BLaER1 treated with 17β-estradiol and CSF1 and Interleukin-3, amounts not matched to agents 10 nM and 100 nM (cell line): ENCODE results near the gene PHC1.
A peak's percentile ranks its signal among the peaks of the same experiment; 100 is the strongest.
"Not testable (repeated sequence)": the region's sequence is repeated elsewhere in the genome, so short reads cannot be mapped to it uniquely, and the experiment has no call there.

ENCODE experiments used
- H3K27ac ChIP-seq, 11 experiments: shearing (Covaris generic); formaldehyde crosslinking; 2 replicates each; pipeline ENCODE4 v1.8.1; 2022
- H3K27me3 ChIP-seq, 11 experiments: shearing (Covaris generic); formaldehyde crosslinking; 2 replicates each; pipeline ENCODE4 v1.8.1; 2022
- H3K36me3 ChIP-seq, 11 experiments: shearing (Covaris generic); formaldehyde crosslinking; 2 replicates each; pipeline ENCODE4 v1.8.1; 2022
- H3K4me1 ChIP-seq, 10 experiments: shearing (Covaris generic); formaldehyde crosslinking; 2 replicates each; pipeline ENCODE4 v1.8.1; 2022
- H3K4me2 ChIP-seq, 11 experiments: shearing (Covaris generic); formaldehyde crosslinking; 2 replicates each; pipeline ENCODE4 v1.8.1; 2022
- H3K4me3 ChIP-seq, 10 experiments: shearing (Covaris generic); formaldehyde crosslinking; 2 replicates each; pipeline ENCODE4 v1.8.1; 2022
- H3K9ac ChIP-seq, 11 experiments: shearing (Covaris generic); formaldehyde crosslinking; 2 replicates each; pipeline ENCODE4 v1.8.1; 2022
- H3K9me3 ChIP-seq, 11 experiments: shearing (Covaris generic); formaldehyde crosslinking; replicated peaks in 1 of 11; 2 replicates each; pipeline ENCODE4 v1.8.1; 2022
- H4K20me1 ChIP-seq, 11 experiments: shearing (Covaris generic); formaldehyde crosslinking; 2 replicates each; pipeline ENCODE4 v1.8.1; 2022
- Cebpa-rat ChIP-seq, 11 experiments: shearing (Covaris generic); IDR thresholded peaks; 2 replicates each; pipeline ENCODE4 v1.8.1; 2022

PHC1 gene

GRCh38 chr12:8890313-8891085 lies 23.8 kb upstream of the PHC1 start:
- peak overlapping the region; percentile 39 to 71 (median 67); a peak in 21 of 22 replicates for H3K4me2 ChIP-seq
- H3K9me3 ChIP-seq, result peaks cover 0 to 17% (median 9%) of the 10 kb centered on the region in 11 experiments; a peak in 9 of 22 replicates
- no peaks in the 10 kb centered on the region; a peak in 1 of 20 replicates for H3K4me1 ChIP-seq
- H3K9ac ChIP-seq, result peak overlapping the region; percentile 41 to 79 (median 72); a peak in 21 of 22 replicates
- H3K4me3 ChIP-seq, result peak overlapping the region; percentile 49 to 68 (median 52); a peak in 19 of 20 replicates
- no peaks in the 10 kb centered on the region for H3K27me3 ChIP-seq
- peak overlapping the region in 6 of 11 experiments; percentile 18 to 59 (median 38); a peak in 8 of 22 replicates for H3K27ac ChIP-seq
- H3K36me3 ChIP-seq, result peaks cover 0 to 7% (median 0%) of the 10 kb centered on the region in 11 experiments; a peak in 1 of 22 replicates
- no peaks in the 10 kb centered on the region for H4K20me1 ChIP-seq
- TF ChIP-seq Cebpa-rat (IDR thresholded peaks at IDR 0.05), result peak in 2 of 11 experiments; percentile 9 to 32; a peak in 1 of 22 replicates

- Histone ChIP-seq H4K20me1 (no peaks in the 10 kb centered on the region), H3K27ac (no peak overlapping the region), H3K36me3 (0 out of 22 replicates have a peak, but pooled peaks cover 0 to under 1% (median 0%) of the 10 kb centered on the region in 11 experiments), H3K9me3 (peaks cover 3 to 21% (median 16%) of the 10 kb centered on the region in 11 experiments; a peak in 15 of 22 replicates), H3K9ac (no peak overlapping the region), H3K27me3 (no peaks in the 10 kb centered on the region), H3K4me1 (peaks cover 0 to 3% (median 0%) of the 10 kb centered on the region in 10 experiments; a peak in 3 of 20 replicates), H3K4me2 (no peak overlapping the region), H3K4me3 (no peak overlapping the region)
- TF ChIP-seq Cebpa-rat (IDR thresholded peaks at IDR 0.05), result no peak
Observed at GRCh38 chr12:8891976-8892375, 22.3 kb upstream of the PHC1 start.

GRCh38 chr12:8894378-8894777 lies 19.9 kb upstream of the PHC1 start:
- H3K4me2 ChIP-seq, result no peak overlapping the region
- H3K4me3 ChIP-seq, result no peak overlapping the region
- H3K9me3 ChIP-seq, result peaks cover 3 to 33% (median 18%) of the 10 kb centered on the region in 11 experiments; a peak in 14 of 22 replicates
- H3K27ac ChIP-seq, result no peak overlapping the region
- no peaks in the 10 kb centered on the region for H3K36me3 ChIP-seq
- H3K4me1 ChIP-seq, result peaks cover 0 to 26% (median 0%) of the 10 kb centered on the region in 10 experiments; a peak in 4 of 20 replicates
- no peaks in the 10 kb centered on the region for H3K27me3 ChIP-seq
- no peak overlapping the region for H3K9ac ChIP-seq
- no peak for TF ChIP-seq Cebpa-rat (IDR thresholded peaks at IDR 0.05)
- no peaks in the 10 kb centered on the region for H4K20me1 ChIP-seq

- Histone ChIP-seq H3K36me3 (no peaks in the 10 kb centered on the region), H3K9me3 (peaks cover 8 to 39% (median 21%) of the 10 kb centered on the region in 11 experiments; a peak in 18 of 22 replicates), H4K20me1 (no peaks in the 10 kb centered on the region), H3K9ac (no peak overlapping the region), H3K4me1 (peaks cover 0 to 30% (median 0%) of the 10 kb centered on the region in 10 experiments; a peak in 5 of 20 replicates), H3K4me2 (no peak overlapping the region), H3K27me3 (no peaks in the 10 kb centered on the region), H3K27ac (no peak overlapping the region), H3K4me3 (no peak overlapping the region)
- TF ChIP-seq Cebpa-rat (IDR thresholded peaks at IDR 0.05), result no peak
Observed at GRCh38 chr12:8894986-8895385, 19.3 kb upstream of the PHC1 start.

- Histone ChIP-seq H3K9ac (no peak overlapping the region), H3K27me3 (no peaks in the 10 kb centered on the region), H3K4me1 (peaks cover 0 to 37% (median 0%) of the 10 kb centered on the region in 10 experiments; a peak in 6 of 20 replicates), H3K9me3 (peaks cover 24 to 60% (median 42%) of the 10 kb centered on the region in 11 experiments), H3K4me3 (no peak overlapping the region), H4K20me1 (no peaks in the 10 kb centered on the region), H3K36me3 (no peaks in the 10 kb centered on the region), H3K4me2 (0 out of 22 replicates have a peak overlapping the region, but pooled peaks of 1 of the 11 experiments have one; percentile 11), H3K27ac (no peak overlapping the region)
- no peak for TF ChIP-seq Cebpa-rat (IDR thresholded peaks at IDR 0.05)
Observed at GRCh38 chr12:8897081-8897480, 17.2 kb upstream of the PHC1 start.

GRCh38 chr12:8899830-8900229 lies 14.5 kb upstream of the PHC1 start:
- peak overlapping the region in 4 of 11 experiments; percentile 1 to 61 (median 23); a peak in 5 of 22 replicates for H3K4me2 ChIP-seq
- H3K27ac ChIP-seq, result peak overlapping the region in 5 of 11 experiments; percentile 27 to 72 (median 57); a peak in 8 of 22 replicates
- peaks cover 4 to 63% (median 13%) of the 10 kb centered on the region in 10 experiments; a peak in 15 of 20 replicates for H3K4me1 ChIP-seq
- no peaks in the 10 kb centered on the region for H4K20me1 ChIP-seq
- peaks cover 24 to 80% (median 46%) of the 10 kb centered on the region in 11 experiments for H3K9me3 ChIP-seq
- H3K9ac ChIP-seq, result peak overlapping the region in 1 of 11 experiments; percentile 22; a peak in 1 of 22 replicates
- no peaks in the 10 kb centered on the region for H3K36me3 ChIP-seq
- no peak for TF ChIP-seq Cebpa-rat (IDR thresholded peaks at IDR 0.05)
- H3K4me3 ChIP-seq, result peak overlapping the region in 1 of 10 experiments; percentile 6; a peak in 1 of 20 replicates
- no peaks in the 10 kb centered on the region for H3K27me3 ChIP-seq

GRCh38 chr12:8902703-8903102 lies 11.6 kb upstream of the PHC1 start:
- Histone ChIP-seq H3K9ac (peak overlapping the region in 2 of 11 experiments; percentile 65 to 73; a peak in 4 of 22 replicates), H3K9me3 (peaks cover 16 to 64% (median 30%) of the 10 kb centered on the region in 11 experiments), H3K4me1 (peaks cover 7 to 82% (median 16%) of the 10 kb centered on the region in 10 experiments; a peak in 15 of 20 replicates), H3K4me2 (peak overlapping the region in 5 of 11 experiments; percentile 21 to 78 (median 56); a peak in 10 of 22 replicates), H3K27ac (peak overlapping the region in 4 of 11 experiments; percentile 24 to 89 (median 82); a peak in 7 of 22 replicates), H3K4me3 (0 out of 20 replicates have a peak overlapping the region, but pooled peaks of 1 of the 10 experiments have one; percentile 6)
- not testable (repeated sequence) for H3K27me3 ChIP-seq, H4K20me1 ChIP-seq, H3K36me3 ChIP-seq

- Histone ChIP-seq H3K9me3 (peaks cover 16 to 55% (median 30%) of the 10 kb centered on the region in 11 experiments), H3K9ac (peak overlapping the region in 1 of 11 experiments; percentile 73; a peak in 1 of 22 replicates)
Observed at GRCh38 chr12:8903646-8904045, 10.7 kb upstream of the PHC1 start.

More at GRCh38 chr12:8903646-8904045, 10.7 kb upstream of the PHC1 start:
- no peak for TF ChIP-seq Cebpa-rat (IDR thresholded peaks at IDR 0.05)
- Histone ChIP-seq H3K4me1 (peaks cover 7 to 74% (median 16%) of the 10 kb centered on the region in 10 experiments; a peak in 15 of 20 replicates), H3K36me3 (no peaks in the 10 kb centered on the region), H3K27me3 (no peaks in the 10 kb centered on the region), H4K20me1 (no peaks in the 10 kb centered on the region), H3K4me2 (peak overlapping the region in 3 of 11 experiments; percentile 56 to 78 (median 73); a peak in 6 of 22 replicates), H3K4me3 (0 out of 20 replicates have a peak overlapping the region, but pooled peaks of 1 of the 10 experiments have one; percentile 6), H3K27ac (peak overlapping the region in 3 of 11 experiments; percentile 76 to 89 (median 88); a peak in 6 of 22 replicates)
